ENCODE measurements around the gene GRPEL1. TPM values are rescaled to one million over a fixed set of nuclear protein-coding genes. Genes with fewer than 3 reads are reported as not detected.

The GRPEL1 gene
- 100 and 106 TPM in 2 replicates for total RNA-seq

GRCh38 chr4:7067452-7068278 is at the start of gene GRPEL1:
GRPEL1 (minus strand) TSS chr4:7068064; CDS start chr4:7068032, 32 bp downstream.
- intact Hi-C loops (cut with micrococcal nuclease), result loop anchor here (1.0 kb wide), 8 partner anchors 24 to 427 kb away; partner anchors contain the start of genes MRFAP1, TADA2B and TBC1D14
- H3K27me3 Mint-ChIP-seq, result peaks cover 15% of the 10 kb centered on the region
- H3K4me1 Mint-ChIP-seq, result peaks cover 29% of the 10 kb centered on the region
- peak within 1 kb of the TSS; percentile 94 for H3K27ac Mint-ChIP-seq
- peaks cover 38% of the 10 kb centered on the region for H3K36me3 Mint-ChIP-seq (ENCODE audit: low read depth)
- H3K4me3 Mint-ChIP-seq, result peak within 1 kb of the TSS; percentile 90
- no peaks in the 10 kb centered on the region for H3K9me3 Mint-ChIP-seq
- DNase-seq, result peak; percentile 100

GRCh38 chr4:7116705-7117104 is 48.8 kb upstream of the GRPEL1 start:
- intact Hi-C loops (cut with micrococcal nuclease), result no loop called here
- no peak for DNase-seq
- Mint-ChIP-seq H3K27ac (no peak overlapping the region), H3K4me3 (no peak overlapping the region), H3K9me3 (peaks cover 17% of the 10 kb centered on the region), H3K36me3 (ENCODE audit: low read depth) (no peaks in the 10 kb centered on the region), H3K4me1 (no peaks in the 10 kb centered on the region), H3K27me3 (no peaks in the 10 kb centered on the region)

- H3K9me3 Mint-ChIP-seq, result peaks cover 17% of the 10 kb centered on the region
- H3K27me3 Mint-ChIP-seq, result no peaks in the 10 kb centered on the region
- no peak overlapping the region for H3K4me3 Mint-ChIP-seq
- H3K27ac Mint-ChIP-seq, result no peak overlapping the region
- no peaks in the 10 kb centered on the region for H3K36me3 Mint-ChIP-seq (ENCODE audit: low read depth)
- no peaks in the 10 kb centered on the region for H3K4me1 Mint-ChIP-seq
- intact Hi-C loops (cut with micrococcal nuclease), result no loop called here
- DNase-seq, result no peak
Observed at GRCh38 chr4:7115557-7116340, 47.9 kb upstream of the GRPEL1 start.

- intact Hi-C loops (cut with micrococcal nuclease), result no loop called here
- Mint-ChIP-seq H3K27ac (no peak overlapping the region), H3K4me1 (no peaks in the 10 kb centered on the region), H3K9me3 (peaks cover 6% of the 10 kb centered on the region), H3K27me3 (no peaks in the 10 kb centered on the region), H3K4me3 (no peak overlapping the region), H3K36me3 (ENCODE audit: low read depth) (no peaks in the 10 kb centered on the region)
- DNase-seq, result no peak
Observed at GRCh38 chr4:7112656-7113055, 44.8 kb upstream of the GRPEL1 start.

GRCh38 chr4:7111441-7111840 is 43.6 kb upstream of the GRPEL1 start:
- Mint-ChIP-seq H3K36me3 (ENCODE audit: low read depth) (no peaks in the 10 kb centered on the region), H3K27ac (no peak overlapping the region), H3K4me1 (no peaks in the 10 kb centered on the region), H3K4me3 (no peak overlapping the region), H3K27me3 (no peaks in the 10 kb centered on the region), H3K9me3 (no peaks in the 10 kb centered on the region)
- intact Hi-C loops (cut with micrococcal nuclease), result no loop called here
- DNase-seq, result no peak

GRCh38 chr4:7110546-7110945 is 42.7 kb upstream of the GRPEL1 start:
- Mint-ChIP-seq H3K4me3 (no peak overlapping the region), H3K4me1 (no peaks in the 10 kb centered on the region), H3K27ac (no peak overlapping the region), H3K27me3 (peaks cover 2% of the 10 kb centered on the region), H3K9me3 (no peaks in the 10 kb centered on the region), H3K36me3 (ENCODE audit: low read depth) (no peaks in the 10 kb centered on the region)
- no peak for DNase-seq
- intact Hi-C loops (cut with micrococcal nuclease), result no loop called here

GRCh38 chr4:7109169-7109568 is 41.3 kb upstream of the GRPEL1 start:
- Mint-ChIP-seq H3K4me3 (no peak overlapping the region), H3K36me3 (ENCODE audit: low read depth) (no peaks in the 10 kb centered on the region), H3K4me1 (no peaks in the 10 kb centered on the region), H3K27me3 (peaks cover 10% of the 10 kb centered on the region), H3K27ac (no peak overlapping the region), H3K9me3 (no peaks in the 10 kb centered on the region)
- no peak for DNase-seq
- intact Hi-C loops (cut with micrococcal nuclease), result no loop called here

- Mint-ChIP-seq H3K27ac (no peak overlapping the region), H3K4me3 (no peak overlapping the region), H3K36me3 (ENCODE audit: low read depth) (no peaks in the 10 kb centered on the region), H3K27me3 (peaks cover 12% of the 10 kb centered on the region), H3K9me3 (no peaks in the 10 kb centered on the region), H3K4me1 (no peaks in the 10 kb centered on the region)
- intact Hi-C loops (cut with micrococcal nuclease), result no loop called here
- DNase-seq, result no peak
Observed at GRCh38 chr4:7108660-7109059, 40.8 kb upstream of the GRPEL1 start.

- Mint-ChIP-seq H3K27me3 (peaks cover 15% of the 10 kb centered on the region), H3K36me3 (ENCODE audit: low read depth) (no peaks in the 10 kb centered on the region), H3K4me1 (peaks cover 3% of the 10 kb centered on the region), H3K9me3 (no peaks in the 10 kb centered on the region), H3K4me3 (no peak overlapping the region), H3K27ac (no peak overlapping the region)
- no peak for DNase-seq
- intact Hi-C loops (cut with micrococcal nuclease), result no loop called here
Observed at GRCh38 chr4:7108046-7108625, 40.3 kb upstream of the GRPEL1 start.

- Mint-ChIP-seq H3K9me3 (no peaks in the 10 kb centered on the region), H3K4me3 (no peak overlapping the region), H3K36me3 (ENCODE audit: low read depth) (no peaks in the 10 kb centered on the region), H3K27ac (no peak overlapping the region), H3K27me3 (peaks cover 15% of the 10 kb centered on the region), H3K4me1 (peaks cover 5% of the 10 kb centered on the region)
- no peak for DNase-seq
- intact Hi-C loops (cut with micrococcal nuclease), result no loop called here
Observed at GRCh38 chr4:7107166-7107905, 39.5 kb upstream of the GRPEL1 start.

- Mint-ChIP-seq H3K4me3 (no peak overlapping the region), H3K9me3 (no peaks in the 10 kb centered on the region), H3K27ac (no peak overlapping the region), H3K27me3 (peaks cover 15% of the 10 kb centered on the region), H3K36me3 (ENCODE audit: low read depth) (no peaks in the 10 kb centered on the region), H3K4me1 (peaks cover 12% of the 10 kb centered on the region)
- intact Hi-C loops (cut with micrococcal nuclease), result no loop called here
- DNase-seq, result no peak
Observed at GRCh38 chr4:7105276-7105675, 37.4 kb upstream of the GRPEL1 start.

GRCh38 chr4:7104366-7105031 is 36.6 kb upstream of the GRPEL1 start:
- Mint-ChIP-seq H3K27ac (no peak overlapping the region), H3K4me3 (peak overlapping the region; percentile 15), H3K9me3 (no peaks in the 10 kb centered on the region), H3K4me1 (peaks cover 12% of the 10 kb centered on the region), H3K27me3 (peaks cover 16% of the 10 kb centered on the region), H3K36me3 (ENCODE audit: low read depth) (no peaks in the 10 kb centered on the region)
- no peak for DNase-seq
- intact Hi-C loops (cut with micrococcal nuclease), result no loop called here

All from activated CD4-positive, alpha-beta T cell treated with anti-CD3 and anti-CD28 coated beads, Interleukin-2, amount 10 ng/mL, durations not matched to agents 24 days and 14 days (primary cell).